22Rv1 (cell line): ENCODE data around the gene CD1C.
"Not testable (repeated sequence)": the region's sequence is repeated elsewhere in the genome, so short reads cannot be mapped to it uniquely, and the experiment has no call there.

Experiments used
- CTCF ChIP-seq: fragments of 450-650 bp; IDR thresholded peaks from 2 replicates; pipeline ENCODE4 v1.5.1; 2017; ENCODE audit warnings: mild to moderate bottlenecking
- ZFX ChIP-seq: fragments of 450-650 bp; IDR thresholded peaks from 2 replicates; pipeline ENCODE4 v1.6.1; 2017; ENCODE audit warnings: antibody characterized with exemption, borderline replicate concordance

GRCh38 chr1:158336413-158336812 lies 46.7 kb downstream of the CD1C start:
- TF ChIP-seq CTCF, ZFX: not testable (repeated sequence)
